HFFc6 (cell line): ENCODE data around the gene LSAMP. TPM values are rescaled to one million over a fixed set of nuclear protein-coding genes. Genes with fewer than 3 reads are reported as not detected.

ENCODE experiments used
- DNase-seq: peaks from one replicate; pipeline ENCODE4 v3.0.0-alpha.2; 2018
- H3K27ac Mint-ChIP-seq: 2 replicates; pipeline ENCODE4 v1.8.0; 2020; ENCODE audit warnings: mild to moderate bottlenecking, mixed read lengths
- H3K27me3 Mint-ChIP-seq: 2 replicates; pipeline ENCODE4 v1.8.0; 2021; ENCODE audit warnings: mild to moderate bottlenecking, moderate library complexity, mixed read lengths; ENCODE audit not compliant: insufficient read depth
- H3K36me3 Mint-ChIP-seq: 2 replicates; pipeline ENCODE4 v1.8.0; 2021; ENCODE audit warnings: low read depth, mixed read lengths
- H3K4me1 Mint-ChIP-seq: 2 replicates; pipeline ENCODE4 v1.8.0; 2020; ENCODE audit warnings: low read depth, mixed read lengths
- H3K4me3 Mint-ChIP-seq: 2 replicates; pipeline ENCODE4 v1.8.0; 2020; ENCODE audit warnings: mild to moderate bottlenecking, moderate library complexity, mixed read lengths
- H3K9me3 Mint-ChIP-seq: 2 replicates; pipeline ENCODE4 v1.8.0; 2020; ENCODE audit warnings: mild to moderate bottlenecking, mixed read lengths
- CTCF ChIP-seq: fragments of 200-600 bp; sonication (generic); IDR thresholded peaks from 2 replicates; pipeline ENCODE4 v1.5.0; 2021; ENCODE audit warnings: antibody characterized with exemption, mild to moderate bottlenecking
- total RNA-seq, 6 experiments: library from RNA; stranded (reverse); fragmentation: NEBNext Ultra II Directional; extraction: Animal tissue kit (Norgen Biotek cat#: 25700); gene quantifications; 2 replicates in 1 of 6; 3 replicates in 5 of 6; pipeline ENCODE4 v1.2.3, GENCODE V29; 2021

LSAMP gene
- total RNA-seq, 6 experiments from 2014 or later, result not detected

DNA sequence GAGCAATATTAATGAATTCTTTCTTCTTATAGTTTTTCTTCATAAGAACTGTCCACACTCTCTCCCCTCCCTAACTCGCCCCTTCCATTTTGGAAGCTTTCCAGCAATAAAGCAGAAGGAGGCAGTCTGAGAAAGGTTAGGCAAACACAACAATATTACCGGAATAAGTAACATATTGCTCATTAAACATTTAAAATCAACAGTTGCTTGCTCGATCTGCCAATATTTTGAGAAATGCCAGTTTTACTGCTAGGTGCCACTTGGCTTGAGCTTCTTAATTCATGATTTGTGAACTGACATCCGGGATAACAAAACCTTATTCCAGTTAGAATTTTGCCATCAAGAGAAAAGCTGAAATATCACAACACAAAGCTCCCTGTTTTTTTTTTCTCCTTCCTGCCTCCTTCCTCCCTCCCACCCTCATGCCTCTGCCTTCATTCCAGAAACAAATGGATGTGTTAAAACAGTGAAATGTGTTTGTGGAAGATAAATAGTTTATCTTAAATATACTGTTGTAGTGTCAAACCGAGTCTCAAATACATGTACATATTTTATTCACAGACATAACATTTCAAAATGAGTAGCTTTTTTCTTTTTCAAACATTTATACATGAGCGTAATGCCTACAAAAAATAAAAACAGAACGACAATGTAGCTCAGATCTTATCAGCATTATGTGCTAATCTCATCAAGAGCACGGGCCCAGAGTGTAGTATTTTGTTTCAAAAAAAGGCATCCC lies 568.2 kb downstream of the LSAMP start:
- no peak for TF ChIP-seq CTCF
- no peaks in the 10 kb centered on the region for H3K4me1 Mint-ChIP-seq
- no peak overlapping the region for H3K27ac Mint-ChIP-seq
- no peaks in the 10 kb centered on the region; the same call in 1 of the 2 replicates for H3K27me3 Mint-ChIP-seq
- no peak overlapping the region for H3K4me3 Mint-ChIP-seq
- no peaks in the 10 kb centered on the region; the same call in 1 of the 2 replicates for H3K9me3 Mint-ChIP-seq
- no peaks in the 10 kb centered on the region for H3K36me3 Mint-ChIP-seq
- no peak for DNase-seq

- no peak for TF ChIP-seq CTCF
- Mint-ChIP-seq H3K27ac (no peak overlapping the region), H3K36me3 (no peaks in the 10 kb centered on the region), H3K27me3 (no peaks in the 10 kb centered on the region; the same call in 1 of the 2 replicates), H3K4me1 (no peaks in the 10 kb centered on the region), H3K4me3 (no peak overlapping the region), H3K9me3 (no peaks in the 10 kb centered on the region)
- DNase-seq, result no peak
These were observed 569.8 kb downstream of the LSAMP start for GRCh38 chr3:115875460-115875859.

- no peaks in the 10 kb centered on the region for H3K9me3 Mint-ChIP-seq
- H3K36me3 Mint-ChIP-seq, result no peaks in the 10 kb centered on the region
- DNase-seq, result no peak
- no peak for TF ChIP-seq CTCF
- no peak overlapping the region for H3K4me3 Mint-ChIP-seq
- H3K4me1 Mint-ChIP-seq, result no peaks in the 10 kb centered on the region
- H3K27me3 Mint-ChIP-seq, result no peaks in the 10 kb centered on the region; the same call in 1 of the 2 replicates
- no peak overlapping the region for H3K27ac Mint-ChIP-seq
These were observed 573.6 kb downstream of the LSAMP start for GRCh38 chr3:115871735-115872134.

GRCh38 chr3:115864911-115865310 lies 580.4 kb downstream of the LSAMP start:
- Mint-ChIP-seq H3K36me3 (no peaks in the 10 kb centered on the region), H3K4me1 (no peaks in the 10 kb centered on the region), H3K27ac (no peak overlapping the region), H3K27me3 (no peaks in the 10 kb centered on the region; the same call in 1 of the 2 replicates), H3K4me3 (no peak overlapping the region), H3K9me3 (no peaks in the 10 kb centered on the region)
- no peak for TF ChIP-seq CTCF
- DNase-seq, result no peak

DNA sequence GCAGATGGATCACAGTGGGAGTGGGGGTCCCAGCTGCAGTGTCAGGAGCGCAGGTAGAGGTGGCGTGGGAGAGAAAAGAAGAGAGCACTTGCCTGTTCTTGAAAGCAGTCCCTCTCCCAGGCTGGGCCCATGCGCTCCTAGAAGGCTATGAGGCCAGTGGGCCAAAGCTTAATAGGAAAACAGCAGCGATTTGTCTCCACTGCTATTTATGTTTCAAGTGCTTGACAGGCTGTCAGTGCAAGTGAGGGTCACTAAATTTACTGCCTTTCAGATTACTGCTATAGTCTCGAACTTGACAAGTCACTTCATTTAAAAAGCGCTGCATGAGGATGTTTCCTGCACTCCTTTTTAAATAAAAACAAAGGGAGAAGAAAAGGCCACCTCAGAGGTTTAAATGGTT lies 582.4 kb downstream of the LSAMP start:
- H3K9me3 Mint-ChIP-seq, result no peaks in the 10 kb centered on the region
- DNase-seq, result no peak
- TF ChIP-seq CTCF, result no peak
- no peak overlapping the region for H3K4me3 Mint-ChIP-seq
- no peaks in the 10 kb centered on the region for H3K36me3 Mint-ChIP-seq
- no peaks in the 10 kb centered on the region; the same call in 1 of the 2 replicates for H3K27me3 Mint-ChIP-seq
- no peak overlapping the region for H3K27ac Mint-ChIP-seq
- no peaks in the 10 kb centered on the region for H3K4me1 Mint-ChIP-seq
